Measurements from ENCODE around the gene EXOSC9.

DNA sequence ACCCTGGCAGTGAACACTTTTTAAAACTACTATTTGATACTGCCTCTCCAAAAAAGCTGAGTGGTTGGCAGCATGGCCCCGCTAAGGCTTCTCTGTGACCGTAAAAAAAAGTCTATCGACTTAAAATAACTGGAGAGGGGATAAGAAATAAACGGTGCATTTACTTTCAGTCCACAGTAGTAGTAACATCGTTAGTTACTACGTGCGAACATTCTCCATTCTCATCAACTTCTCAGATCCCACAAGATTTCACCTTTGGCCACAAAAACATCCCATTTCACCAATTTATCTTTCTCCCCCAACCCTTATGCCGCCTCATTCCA, 524 bp upstream of the EXOSC9 start:
- TF ChIP-seq, protein P1, sequence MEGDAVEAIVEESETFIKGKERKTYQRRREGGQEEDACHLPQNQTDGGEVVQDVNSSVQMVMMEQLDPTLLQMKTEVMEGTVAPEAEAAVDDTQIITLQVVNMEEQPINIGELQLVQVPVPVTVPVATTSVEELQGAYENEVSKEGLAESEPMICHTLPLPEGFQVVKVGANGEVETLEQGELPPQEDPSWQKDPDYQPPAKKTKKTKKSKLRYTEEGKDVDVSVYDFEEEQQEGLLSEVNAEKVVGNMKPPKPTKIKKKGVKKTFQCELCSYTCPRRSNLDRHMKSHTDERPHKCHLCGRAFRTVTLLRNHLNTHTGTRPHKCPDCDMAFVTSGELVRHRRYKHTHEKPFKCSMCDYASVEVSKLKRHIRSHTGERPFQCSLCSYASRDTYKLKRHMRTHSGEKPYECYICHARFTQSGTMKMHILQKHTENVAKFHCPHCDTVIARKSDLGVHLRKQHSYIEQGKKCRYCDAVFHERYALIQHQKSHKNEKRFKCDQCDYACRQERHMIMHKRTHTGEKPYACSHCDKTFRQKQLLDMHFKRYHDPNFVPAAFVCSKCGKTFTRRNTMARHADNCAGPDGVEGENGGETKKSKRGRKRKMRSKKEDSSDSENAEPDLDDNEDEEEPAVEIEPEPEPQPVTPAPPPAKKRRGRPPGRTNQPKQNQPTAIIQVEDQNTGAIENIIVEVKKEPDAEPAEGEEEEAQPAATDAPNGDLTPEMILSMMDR (IDR thresholded peaks at IDR 0.05; ENCODE audit: low read depth, low read length), result no peak
- no peak for TF ChIP-seq POLR2A (IDR thresholded peaks at IDR 0.05; ENCODE audit: extremely low read depth, insufficient read length)
- TF ChIP-seq MYC (IDR thresholded peaks at IDR 0.05; ENCODE audit: low read depth, low read length), result no peak

Data from NB4 (cell line).